ENCODE measurements around the gene L3MBTL4.

The L3MBTL4 gene

GRCh38 chr18:6362559-6363129 lies 52.1 kb downstream of the L3MBTL4 start:
- DNase-seq, result no peak

GRCh38 chr18:6357668-6358067 lies 57.0 kb downstream of the L3MBTL4 start:
- no peak for DNase-seq

GRCh38 chr18:6355789-6356589 lies 58.7 kb downstream of the L3MBTL4 start:
- DNase-seq, result no peak

- DNase-seq, result no peak
These were observed 62.4 kb downstream of the L3MBTL4 start for GRCh38 chr18:6352275-6352674.

- no peak for DNase-seq
These were observed 71.7 kb downstream of the L3MBTL4 start for GRCh38 chr18:6342990-6343389.

- no peak for DNase-seq
These were observed 73.0 kb downstream of the L3MBTL4 start for GRCh38 chr18:6341709-6342108.

GRCh38 chr18:6341303-6341702 lies 73.4 kb downstream of the L3MBTL4 start:
- no peak for DNase-seq

- no peak for DNase-seq
These were observed 74.6 kb downstream of the L3MBTL4 start for GRCh38 chr18:6340121-6340520.

- DNase-seq, result no peak
These were observed 78.5 kb downstream of the L3MBTL4 start for GRCh38 chr18:6336239-6336638.

GRCh38 chr18:6333981-6334380 lies 80.7 kb downstream of the L3MBTL4 start:
- no peak for DNase-seq

- no peak for DNase-seq
These were observed 82.8 kb downstream of the L3MBTL4 start for GRCh38 chr18:6331872-6332271.

- no peak for DNase-seq
These were observed 83.9 kb downstream of the L3MBTL4 start for GRCh38 chr18:6330786-6331185.

GRCh38 chr18:6328621-6329010 lies 86.1 kb downstream of the L3MBTL4 start:
- no peak for DNase-seq

- DNase-seq, result no peak
These were observed 86.7 kb downstream of the L3MBTL4 start for GRCh38 chr18:6327895-6328620.

GRCh38 chr18:6327485-6327884 lies 87.2 kb downstream of the L3MBTL4 start:
- DNase-seq, result no peak

- DNase-seq, result no peak
These were observed 88.1 kb downstream of the L3MBTL4 start for GRCh38 chr18:6326566-6326965.

- no peak for DNase-seq
These were observed 91.3 kb downstream of the L3MBTL4 start for GRCh38 chr18:6323319-6323889.

GRCh38 chr18:6315517-6316331 lies 99.0 kb downstream of the L3MBTL4 start:
- DNase-seq, result no peak

GRCh38 chr18:6313415-6313814 lies 101.3 kb downstream of the L3MBTL4 start:
- DNase-seq, result no peak

GRCh38 chr18:6311456-6312215 lies 103.1 kb downstream of the L3MBTL4 start:
- DNase-seq, result no peak

- DNase-seq, result no peak
These were observed 104.0 kb downstream of the L3MBTL4 start for GRCh38 chr18:6310714-6311113.

GRCh38 chr18:6297875-6298274 lies 116.8 kb downstream of the L3MBTL4 start:
- no peak for DNase-seq

All from CD4-positive, alpha-beta T cell treated with Interleukin-1 beta for 1 hour (primary cell).